Colonic mucosa (tissue), 4 donors: ENCODE results near the gene GRID1. TPM values are rescaled to one million over a fixed set of nuclear protein-coding genes. Genes with fewer than 3 reads are reported as not detected.

Experiments used
- DNase-seq: peaks from one replicate; pipeline ENCODE4 v3.0.0-alpha.2; 2020
- H3K27ac ChIP-seq: fragments of 200-600 bp; one replicate; pipeline ENCODE4 v1.8.0; 2021
- H3K27me3 ChIP-seq: fragments of 200-600 bp; one replicate; pipeline ENCODE4 v1.8.0; 2021
- H3K36me3 ChIP-seq: fragments of 200-600 bp; one replicate; pipeline ENCODE4 v1.8.0; 2021
- H3K4me1 ChIP-seq: fragments of 200-600 bp; one replicate; pipeline ENCODE4 v1.8.0; 2021; ENCODE audit warnings: mild to moderate bottlenecking
- H3K4me3 ChIP-seq: fragments of 200-600 bp; one replicate; pipeline ENCODE4 v1.8.0; 2021
- H3K9ac ChIP-seq, 2 donors: one replicate each; pipeline ENCODE4 v1.7.0; 2013; ENCODE audit warnings: control low read depth in 2 of 2, low read depth in 2 of 2, low read length in 2 of 2
- H3K9me3 ChIP-seq: fragments of 200-600 bp; one replicate; pipeline ENCODE4 v1.8.0; 2021
- intact Hi-C: fragments of 100-400 bp; cut with DNase I; formaldehyde crosslinking; loops from one replicate; pipeline ENCODE4 v1.14.1; 2022
- total RNA-seq, 2 donors: library from RNA; stranded (reverse); fragmentation: NEBNext Ultra II Directional in 1 of 2; extraction: Animal tissue kit (Norgen Biotek cat#: 25700) in 1 of 2; gene quantifications; one replicate each; pipeline ENCODE4 v1.2.1, GENCODE V29; 2021
- TF ChIP-seq, protein P1 (sequence below): fragments of 200-600 bp; IDR thresholded peaks from one replicate; pipeline ENCODE4 v1.8.0; 2022; ENCODE audit warnings: antibody characterized with exemption, mild to moderate bottlenecking
- donor health status: healthy.
- donor health status: DM: no; HTN: no; CAD: no.
- donor health status: DM: no; HTN: no; CAD: no.

Gene GRID1
- total RNA-seq, 2 donors from 2014 or later: 0.30 to 0.37 TPM

- H3K4me1 ChIP-seq: no peaks in the 10 kb centered on the region
- no peak overlapping the region for H3K4me3 ChIP-seq
- no peak overlapping the region for H3K9ac ChIP-seq
- no peaks in the 10 kb centered on the region for H3K9me3 ChIP-seq
- DNase-seq: no peak
- intact Hi-C loops: no loop called here
- no peaks in the 10 kb centered on the region for H3K36me3 ChIP-seq
- H3K27ac ChIP-seq: no peak overlapping the region
- TF ChIP-seq, protein P1, sequence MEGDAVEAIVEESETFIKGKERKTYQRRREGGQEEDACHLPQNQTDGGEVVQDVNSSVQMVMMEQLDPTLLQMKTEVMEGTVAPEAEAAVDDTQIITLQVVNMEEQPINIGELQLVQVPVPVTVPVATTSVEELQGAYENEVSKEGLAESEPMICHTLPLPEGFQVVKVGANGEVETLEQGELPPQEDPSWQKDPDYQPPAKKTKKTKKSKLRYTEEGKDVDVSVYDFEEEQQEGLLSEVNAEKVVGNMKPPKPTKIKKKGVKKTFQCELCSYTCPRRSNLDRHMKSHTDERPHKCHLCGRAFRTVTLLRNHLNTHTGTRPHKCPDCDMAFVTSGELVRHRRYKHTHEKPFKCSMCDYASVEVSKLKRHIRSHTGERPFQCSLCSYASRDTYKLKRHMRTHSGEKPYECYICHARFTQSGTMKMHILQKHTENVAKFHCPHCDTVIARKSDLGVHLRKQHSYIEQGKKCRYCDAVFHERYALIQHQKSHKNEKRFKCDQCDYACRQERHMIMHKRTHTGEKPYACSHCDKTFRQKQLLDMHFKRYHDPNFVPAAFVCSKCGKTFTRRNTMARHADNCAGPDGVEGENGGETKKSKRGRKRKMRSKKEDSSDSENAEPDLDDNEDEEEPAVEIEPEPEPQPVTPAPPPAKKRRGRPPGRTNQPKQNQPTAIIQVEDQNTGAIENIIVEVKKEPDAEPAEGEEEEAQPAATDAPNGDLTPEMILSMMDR: no peak
- no peaks in the 10 kb centered on the region for H3K27me3 ChIP-seq
These were observed 115.2 kb downstream of the GRID1 start for GRCh38 chr10:86251426-86251825.

GRCh38 chr10:86250399-86250798 lies 116.2 kb downstream of the GRID1 start:
- H3K36me3 ChIP-seq: no peaks in the 10 kb centered on the region
- no peaks in the 10 kb centered on the region for H3K4me1 ChIP-seq
- no peak overlapping the region for H3K4me3 ChIP-seq
- no peak for DNase-seq
- no peaks in the 10 kb centered on the region for H3K9me3 ChIP-seq
- H3K27ac ChIP-seq: no peak overlapping the region
- no peaks in the 10 kb centered on the region for H3K27me3 ChIP-seq
- H3K9ac ChIP-seq: no peak overlapping the region
- intact Hi-C loops: no loop called here
- TF ChIP-seq, protein P1: no peak

GRCh38 chr10:86249794-86250193 lies 116.8 kb downstream of the GRID1 start:
- TF ChIP-seq, protein P1: no peak
- Histone ChIP-seq H3K27me3 (no peaks in the 10 kb centered on the region), H3K9me3 (no peaks in the 10 kb centered on the region), H3K4me3 (no peak overlapping the region), H3K27ac (no peak overlapping the region), H3K4me1 (no peaks in the 10 kb centered on the region), H3K9ac (no peak overlapping the region), H3K36me3 (no peaks in the 10 kb centered on the region)
- intact Hi-C loops: no loop called here
- no peak for DNase-seq

GRCh38 chr10:86248062-86248461 lies 118.5 kb downstream of the GRID1 start:
- Histone ChIP-seq H3K4me3 (no peak overlapping the region), H3K36me3 (no peaks in the 10 kb centered on the region), H3K4me1 (no peaks in the 10 kb centered on the region), H3K27me3 (no peaks in the 10 kb centered on the region), H3K9ac (no peak overlapping the region), H3K27ac (no peak overlapping the region), H3K9me3 (no peaks in the 10 kb centered on the region)
- TF ChIP-seq, protein P1: no peak
- intact Hi-C loops: no loop called here
- DNase-seq: no peak

- Histone ChIP-seq H3K4me1 (no peaks in the 10 kb centered on the region), H3K4me3 (no peak overlapping the region), H3K27ac (no peak overlapping the region), H3K36me3 (no peaks in the 10 kb centered on the region), H3K9me3 (no peaks in the 10 kb centered on the region), H3K9ac (no peak overlapping the region), H3K27me3 (no peaks in the 10 kb centered on the region)
- DNase-seq: no peak
- TF ChIP-seq, protein P1: no peak
- intact Hi-C loops: no loop called here
These were observed 119.0 kb downstream of the GRID1 start for GRCh38 chr10:86247588-86247987.

GRCh38 chr10:86247073-86247472 lies 119.5 kb downstream of the GRID1 start:
- Histone ChIP-seq H3K9ac (no peak overlapping the region), H3K4me3 (no peak overlapping the region), H3K9me3 (no peaks in the 10 kb centered on the region), H3K4me1 (no peaks in the 10 kb centered on the region), H3K27me3 (no peaks in the 10 kb centered on the region), H3K36me3 (no peaks in the 10 kb centered on the region), H3K27ac (no peak overlapping the region)
- TF ChIP-seq, protein P1: no peak
- no peak for DNase-seq
- intact Hi-C loops: no loop called here
